SK-N-SH (cell line): ENCODE results near the gene RPP14. TPM values are rescaled to one million over a fixed set of nuclear protein-coding genes. Genes with fewer than 3 reads are reported as not detected.

Experiments
- CTCF ChIA-PET: fragments of 300-600, 350-600 bp; formaldehyde crosslinking; extraction: SDS; loops from one replicate; lab custom pipeline; 2021; lab: Yijun Ruan, JAX
- POLR2A ChIA-PET: fragments of 350-600 bp; sonication (Branson Sonifier 250); formaldehyde crosslinking; extraction: SDS; loops from one replicate; lab custom pipeline; 2020; ENCODE audit warnings: antibody characterized with exemption, inconsistent platforms; lab: Yijun Ruan, JAX
- DNase-seq: peaks from one replicate; pipeline ENCODE4 v3.0.0; 2012
- H2AFZ ChIP-seq: fragments of 200-600 bp; sonication (generic); 2 replicates; pipeline ENCODE4 v1.8.1; 2016; ENCODE audit warnings: antibody characterized with exemption, mild to moderate bottlenecking, low read depth
- H3F3A ChIP-seq: fragments of 200-600 bp; sonication (generic); replicated peaks from 2 replicates; pipeline ENCODE3; 2016; ENCODE audit warnings: antibody characterized with exemption, mild to moderate bottlenecking; ENCODE audit not compliant: insufficient read depth
- H3K27ac ChIP-seq, 2 experiments: fragments of 200-500 bp in 1 of 2; fragments of 200-600 bp in 1 of 2; sonication (Bioruptor generic) in 1 of 2; sonication (generic), shearing (Covaris generic) in 1 of 2; 2 replicates each; pipeline versions ENCODE4 v1.5.1 to v1.6.1; 2014 to 2016; ENCODE audit warnings: low read depth in 2 of 2, inconsistent platforms in 1 of 2, low read length in 1 of 2, mild to moderate bottlenecking in 1 of 2, mixed read lengths in 1 of 2
- H3K27me3 ChIP-seq: fragments of 200-600 bp; sonication (generic), shearing (Covaris generic); 2 replicates; pipeline ENCODE4 v1.6.1; 2016; ENCODE audit warnings: mixed run types; ENCODE audit not compliant: insufficient read depth
- H3K36me3 ChIP-seq, 2 experiments: fragments of 200-500 bp in 1 of 2; fragments of 200-600 bp in 1 of 2; sonication (Bioruptor generic) in 1 of 2; sonication (generic) in 1 of 2; replicated peaks in 1 of 2; 2 replicates each; pipeline versions ENCODE3 to v1.5.1; 2014 to 2016; ENCODE audit warnings: low read length in 1 of 2, mild to moderate bottlenecking in 1 of 2; ENCODE audit not compliant: insufficient read depth in 2 of 2, control insufficient read depth in 1 of 2
- H3K4me1 ChIP-seq, 2 experiments: fragments of 200-500 bp in 1 of 2; fragments of 200-600 bp in 1 of 2; sonication (Bioruptor generic) in 1 of 2; sonication (generic), shearing (Covaris generic) in 1 of 2; 2 replicates each; pipeline versions ENCODE4 v1.5.1 to v1.6.1; 2014 to 2016; ENCODE audit warnings: low read depth in 1 of 2, low read length in 1 of 2, mixed run types in 1 of 2; ENCODE audit not compliant: insufficient read depth in 2 of 2, control insufficient read depth in 1 of 2
- H3K4me2 ChIP-seq: fragments of 200-600 bp; sonication (generic), shearing (Covaris generic); 2 replicates; pipeline ENCODE4 v1.6.1; 2017; ENCODE audit warnings: mixed run types
- H3K4me3 ChIP-seq, 2 experiments: fragments of 200-500 bp in 1 of 2; fragments of 200-600 bp in 1 of 2; sonication (Bioruptor generic) in 1 of 2; sonication (generic), shearing (Covaris generic) in 1 of 2; 2 replicates each; pipeline versions ENCODE4 v1.5.1 to v1.8.1; 2014 to 2016; ENCODE audit warnings: low read depth in 2 of 2, inconsistent platforms in 1 of 2, low read length in 1 of 2, mild to moderate bottlenecking in 1 of 2, mixed read lengths in 1 of 2, moderate library complexity in 1 of 2
- H3K79me2 ChIP-seq: fragments of 200-600 bp; sonication (generic); 2 replicates; pipeline ENCODE4 v1.8.1; 2017; ENCODE audit warnings: mild to moderate bottlenecking; ENCODE audit not compliant: insufficient read depth
- H3K9ac ChIP-seq: fragments of 200-600 bp; sonication (generic); 2 replicates; pipeline ENCODE4 v1.6.1; 2017; ENCODE audit warnings: mixed run types
- H3K9me2 ChIP-seq: fragments of 200-600 bp; sonication (generic); 2 replicates; pipeline ENCODE4 v1.6.1; 2017; ENCODE audit warnings: mixed run types
- H3K9me3 ChIP-seq: fragments of 200-600 bp; sonication (generic); 2 replicates; pipeline ENCODE4 v1.6.1; 2017; ENCODE audit warnings: mixed run types, mild to moderate bottlenecking, moderate library complexity
- H4K20me1 ChIP-seq: fragments of 200-600 bp; sonication (generic); 2 replicates; pipeline ENCODE4 v1.6.1; 2017; ENCODE audit warnings: mild to moderate bottlenecking, mixed run types; ENCODE audit not compliant: insufficient read depth
- CHD2 ChIP-seq: fragments of 150-350 bp; IDR thresholded peaks from 2 replicates; pipeline ENCODE4 v1.6.1; 2018; ENCODE audit warnings: low read length; ENCODE audit not compliant: partially characterized antibody
- ELF1 ChIP-seq: IDR thresholded peaks from 2 replicates; pipeline ENCODE4 v1.4.0; 2012
- EP300 ChIP-seq, 2 experiments: IDR thresholded peaks; 2 replicates each; pipeline versions ENCODE4 v1.4.0 to v1.6.1; 2012; ENCODE audit warnings: borderline replicate concordance in 1 of 2, low read depth in 1 of 2, low read length in 1 of 2
- EZH2phosphoT487 ChIP-seq: fragments of 200-600 bp; sonication (generic); IDR thresholded peaks from 2 replicates; pipeline ENCODE4 v1.6.1; 2017; ENCODE audit warnings: low read depth, mixed run types, mild to moderate bottlenecking, antibody characterized with exemption, moderate library complexity, borderline replicate concordance
- FOXJ3 ChIP-seq: sonication (generic); formaldehyde crosslinking; IDR thresholded peaks from 2 replicates; pipeline ENCODE4 v1.5.1; 2020; ENCODE audit warnings: mild to moderate bottlenecking, missing genetic modification reagents
- GABPA ChIP-seq: IDR thresholded peaks from 2 replicates; pipeline ENCODE4 v1.4.0; 2012; ENCODE audit warnings: low read depth, mild to moderate bottlenecking
- GATA2 ChIP-seq: sonication (generic); formaldehyde crosslinking; IDR thresholded peaks from 2 replicates; pipeline ENCODE4 v1.5.0; 2020; ENCODE audit warnings: mild to moderate bottlenecking, missing genetic modification reagents
- JUND ChIP-seq: IDR thresholded peaks from 2 replicates; pipeline ENCODE4 v1.4.0; 2012
- MEF2A ChIP-seq: IDR thresholded peaks from 2 replicates; pipeline ENCODE4 v1.4.0; 2012; ENCODE audit warnings: low read depth, borderline replicate concordance
- NFIC ChIP-seq: IDR thresholded peaks from 2 replicates; pipeline ENCODE4 v1.4.0; 2012; ENCODE audit warnings: borderline replicate concordance
- NRF1 ChIP-seq: IDR thresholded peaks from 2 replicates; pipeline ENCODE4 v1.6.1; 2012; ENCODE audit warnings: low read depth, mild to moderate bottlenecking, low read length
- POLR2AphosphoS5 ChIP-seq: IDR thresholded peaks from 2 replicates; pipeline ENCODE4 v1.6.1; 2012; ENCODE audit warnings: low read depth, low read length
- RAD21 ChIP-seq: IDR thresholded peaks from 2 replicates; pipeline ENCODE4 v1.6.1; 2012; ENCODE audit warnings: mild to moderate bottlenecking, low read length
- RCOR1 ChIP-seq: fragments of 150-350 bp; IDR thresholded peaks from 2 replicates; pipeline ENCODE4 v1.6.1; 2017; ENCODE audit warnings: antibody characterized with exemption, low read length
- SIN3A ChIP-seq: IDR thresholded peaks from 2 replicates; pipeline ENCODE4 v1.6.1; 2012; ENCODE audit warnings: low read depth, mild to moderate bottlenecking, low read length, moderate library complexity, borderline replicate concordance
- SMC3 ChIP-seq: IDR thresholded peaks from 2 replicates; pipeline ENCODE4 v1.6.1; 2012; ENCODE audit warnings: low read depth, low read length, improper control_type of control experiment
- TCF12 ChIP-seq: IDR thresholded peaks from 2 replicates; pipeline ENCODE4 v1.4.0; 2012
- WGBS: methylation state at CpG from one replicate; pipeline ENCODE4 v1.1.6; 2017; ENCODE audit warnings: low lambda C conversion rate; 5-methylcytosine and 5-hydroxymethylcytosine counted together
- polyA plus RNA-seq, 3 experiments: library from polyadenylated mRNA; depleted of rRNA; stranded (reverse); fragments of >200 nt; gene quantifications; 2 replicates each; pipeline ENCODE4 v1.2.3, GENCODE V29; 2012
- TF ChIP-seq, protein P1 (sequence below): fragments of 200-600 bp; sonication (generic); IDR thresholded peaks from 2 replicates; pipeline ENCODE4 v1.6.1; 2017; ENCODE audit warnings: antibody characterized with exemption, mild to moderate bottlenecking, moderate library complexity
- TF ChIP-seq, protein P2 (sequence below): IDR thresholded peaks from 2 replicates; pipeline ENCODE4 v1.4.0; 2012; ENCODE audit warnings: low read depth, borderline replicate concordance
- TF ChIP-seq, protein P3 (sequence below): IDR thresholded peaks from 2 replicates; pipeline ENCODE4 v1.4.0; 2012; ENCODE audit warnings: low read depth, borderline replicate concordance
- TF ChIP-seq, protein P4 (sequence below): fragments of 150-350 bp; IDR thresholded peaks from 2 replicates; pipeline ENCODE4 v1.6.1; 2016; ENCODE audit warnings: mild to moderate bottlenecking, low read depth, low read length

The RPP14 gene
- polyA plus RNA-seq, 1 of the 3 experiments (the other 2 are of a cell fraction), result 8.3 TPM

DNA sequence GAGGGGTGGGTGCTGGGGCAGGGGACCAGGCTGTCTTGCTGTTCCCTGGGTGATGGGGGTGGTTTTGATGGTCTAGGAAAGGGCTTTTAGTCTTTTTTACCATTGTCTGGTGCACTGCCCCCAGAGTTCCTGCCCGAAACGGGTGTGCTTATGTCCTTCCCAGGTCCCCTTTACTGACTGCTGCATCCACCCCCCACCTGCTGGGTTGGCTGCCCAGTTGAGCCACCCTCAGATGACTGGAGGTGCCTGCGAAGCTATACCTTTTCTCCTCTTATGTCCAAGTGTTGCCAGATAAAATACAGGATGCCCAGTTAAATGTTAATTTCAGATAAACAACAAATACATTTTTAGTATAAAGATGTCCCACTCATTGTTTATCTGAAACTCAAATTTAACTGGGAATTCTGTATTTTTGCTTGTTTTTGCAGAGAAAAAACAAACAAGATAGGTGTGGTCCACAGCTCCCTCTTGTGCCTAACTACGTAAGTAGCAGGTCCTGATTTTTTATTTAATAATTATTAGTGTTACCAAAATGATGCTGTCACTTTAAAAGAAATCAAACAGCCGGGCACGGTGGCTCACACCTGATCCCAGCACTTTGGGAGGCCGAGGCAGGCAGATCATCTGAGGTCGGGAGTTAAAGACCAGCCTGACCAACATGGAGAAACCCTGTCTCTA, 6.1 kb upstream of the RPP14 start:
- 13% methylated on average over 8 of the region's 8 CpGs for WGBS
- POLR2A ChIA-PET, result no interaction called here
- CTCF ChIA-PET, result interaction anchor here (0.7 to 6.5 kb wide), 35 partner anchors 8 to 349 kb away, joined by 3 to 60 read pairs (median 4); partner anchors contain the start of genes ABHD6 and DNASE1L3
- H3K27ac ChIP-seq, result no peak overlapping the region
- no peak overlapping the region for H2AFZ ChIP-seq
- no peak overlapping the region for H3K4me2 ChIP-seq
- no peak for TF ChIP-seq MEF2A
- TF ChIP-seq SMC3, result peak; percentile 67
- TF ChIP-seq RCOR1, result no peak
- TF ChIP-seq EP300 (IDR thresholded peaks at IDR 0.05; ENCODE audit: borderline replicate concordance in 1 of 2, low read depth in 1 of 2, low read length in 1 of 2), result no peak
- no peak for TF ChIP-seq NFIC
- TF ChIP-seq, protein P1, sequence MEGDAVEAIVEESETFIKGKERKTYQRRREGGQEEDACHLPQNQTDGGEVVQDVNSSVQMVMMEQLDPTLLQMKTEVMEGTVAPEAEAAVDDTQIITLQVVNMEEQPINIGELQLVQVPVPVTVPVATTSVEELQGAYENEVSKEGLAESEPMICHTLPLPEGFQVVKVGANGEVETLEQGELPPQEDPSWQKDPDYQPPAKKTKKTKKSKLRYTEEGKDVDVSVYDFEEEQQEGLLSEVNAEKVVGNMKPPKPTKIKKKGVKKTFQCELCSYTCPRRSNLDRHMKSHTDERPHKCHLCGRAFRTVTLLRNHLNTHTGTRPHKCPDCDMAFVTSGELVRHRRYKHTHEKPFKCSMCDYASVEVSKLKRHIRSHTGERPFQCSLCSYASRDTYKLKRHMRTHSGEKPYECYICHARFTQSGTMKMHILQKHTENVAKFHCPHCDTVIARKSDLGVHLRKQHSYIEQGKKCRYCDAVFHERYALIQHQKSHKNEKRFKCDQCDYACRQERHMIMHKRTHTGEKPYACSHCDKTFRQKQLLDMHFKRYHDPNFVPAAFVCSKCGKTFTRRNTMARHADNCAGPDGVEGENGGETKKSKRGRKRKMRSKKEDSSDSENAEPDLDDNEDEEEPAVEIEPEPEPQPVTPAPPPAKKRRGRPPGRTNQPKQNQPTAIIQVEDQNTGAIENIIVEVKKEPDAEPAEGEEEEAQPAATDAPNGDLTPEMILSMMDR, result peak; percentile 85
- no peak for TF ChIP-seq ELF1
- no peak for TF ChIP-seq JUND
- TF ChIP-seq GABPA, result no peak
- TF ChIP-seq RAD21, result peak; percentile 79
- no peak for TF ChIP-seq FOXJ3 (CRISPR knock-in tag)
- TF ChIP-seq, protein P2, sequence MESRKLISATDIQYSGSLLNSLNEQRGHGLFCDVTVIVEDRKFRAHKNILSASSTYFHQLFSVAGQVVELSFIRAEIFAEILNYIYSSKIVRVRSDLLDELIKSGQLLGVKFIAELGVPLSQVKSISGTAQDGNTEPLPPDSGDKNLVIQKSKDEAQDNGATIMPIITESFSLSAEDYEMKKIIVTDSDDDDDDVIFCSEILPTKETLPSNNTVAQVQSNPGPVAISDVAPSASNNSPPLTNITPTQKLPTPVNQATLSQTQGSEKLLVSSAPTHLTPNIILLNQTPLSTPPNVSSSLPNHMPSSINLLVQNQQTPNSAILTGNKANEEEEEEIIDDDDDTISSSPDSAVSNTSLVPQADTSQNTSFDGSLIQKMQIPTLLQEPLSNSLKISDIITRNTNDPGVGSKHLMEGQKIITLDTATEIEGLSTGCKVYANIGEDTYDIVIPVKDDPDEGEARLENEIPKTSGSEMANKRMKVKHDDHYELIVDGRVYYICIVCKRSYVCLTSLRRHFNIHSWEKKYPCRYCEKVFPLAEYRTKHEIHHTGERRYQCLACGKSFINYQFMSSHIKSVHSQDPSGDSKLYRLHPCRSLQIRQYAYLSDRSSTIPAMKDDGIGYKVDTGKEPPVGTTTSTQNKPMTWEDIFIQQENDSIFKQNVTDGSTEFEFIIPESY, result no peak
- TF ChIP-seq SIN3A, result no peak
- TF ChIP-seq, protein P3, sequence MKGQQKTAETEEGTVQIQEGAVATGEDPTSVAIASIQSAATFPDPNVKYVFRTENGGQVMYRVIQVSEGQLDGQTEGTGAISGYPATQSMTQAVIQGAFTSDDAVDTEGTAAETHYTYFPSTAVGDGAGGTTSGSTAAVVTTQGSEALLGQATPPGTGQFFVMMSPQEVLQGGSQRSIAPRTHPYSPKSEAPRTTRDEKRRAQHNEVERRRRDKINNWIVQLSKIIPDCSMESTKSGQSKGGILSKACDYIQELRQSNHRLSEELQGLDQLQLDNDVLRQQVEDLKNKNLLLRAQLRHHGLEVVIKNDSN, result no peak
- TF ChIP-seq NRF1, result no peak; the same call in 1 of the 2 replicates
- TF ChIP-seq EZH2phosphoT487, result no peak
- TF ChIP-seq, protein P4, sequence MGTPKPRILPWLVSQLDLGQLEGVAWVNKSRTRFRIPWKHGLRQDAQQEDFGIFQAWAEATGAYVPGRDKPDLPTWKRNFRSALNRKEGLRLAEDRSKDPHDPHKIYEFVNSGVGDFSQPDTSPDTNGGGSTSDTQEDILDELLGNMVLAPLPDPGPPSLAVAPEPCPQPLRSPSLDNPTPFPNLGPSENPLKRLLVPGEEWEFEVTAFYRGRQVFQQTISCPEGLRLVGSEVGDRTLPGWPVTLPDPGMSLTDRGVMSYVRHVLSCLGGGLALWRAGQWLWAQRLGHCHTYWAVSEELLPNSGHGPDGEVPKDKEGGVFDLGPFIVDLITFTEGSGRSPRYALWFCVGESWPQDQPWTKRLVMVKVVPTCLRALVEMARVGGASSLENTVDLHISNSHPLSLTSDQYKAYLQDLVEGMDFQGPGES, result no peak
- TF ChIP-seq GATA2 (CRISPR knock-in tag), result no peak
- TF ChIP-seq TCF12, result no peak
- TF ChIP-seq CHD2, result no peak
- no peak for TF ChIP-seq POLR2AphosphoS5
- H3F3A ChIP-seq, result no peaks in the 10 kb centered on the region
- DNase-seq, result peak; percentile 47
- no peaks in the 10 kb centered on the region for H3K9me2 ChIP-seq
- H3K79me2 ChIP-seq, result no peaks in the 10 kb centered on the region
- H3K9me3 ChIP-seq, result 0 out of 2 replicates have a peak, but pooled peaks cover 7% of the 10 kb centered on the region
- H3K9ac ChIP-seq, result no peak overlapping the region
- H3K36me3 ChIP-seq, result peaks cover 0 to 3% of the 10 kb centered on the region in 2 experiments
- no peak overlapping the region for H3K4me3 ChIP-seq
- no peaks in the 10 kb centered on the region for H4K20me1 ChIP-seq
- H3K4me1 ChIP-seq, result no peaks in the 10 kb centered on the region; a peak in 1 of 4 replicates
- no peaks in the 10 kb centered on the region; the same call in 1 of the 2 replicates for H3K27me3 ChIP-seq
